ENCODE results near the gene C1QL1.

DNA sequence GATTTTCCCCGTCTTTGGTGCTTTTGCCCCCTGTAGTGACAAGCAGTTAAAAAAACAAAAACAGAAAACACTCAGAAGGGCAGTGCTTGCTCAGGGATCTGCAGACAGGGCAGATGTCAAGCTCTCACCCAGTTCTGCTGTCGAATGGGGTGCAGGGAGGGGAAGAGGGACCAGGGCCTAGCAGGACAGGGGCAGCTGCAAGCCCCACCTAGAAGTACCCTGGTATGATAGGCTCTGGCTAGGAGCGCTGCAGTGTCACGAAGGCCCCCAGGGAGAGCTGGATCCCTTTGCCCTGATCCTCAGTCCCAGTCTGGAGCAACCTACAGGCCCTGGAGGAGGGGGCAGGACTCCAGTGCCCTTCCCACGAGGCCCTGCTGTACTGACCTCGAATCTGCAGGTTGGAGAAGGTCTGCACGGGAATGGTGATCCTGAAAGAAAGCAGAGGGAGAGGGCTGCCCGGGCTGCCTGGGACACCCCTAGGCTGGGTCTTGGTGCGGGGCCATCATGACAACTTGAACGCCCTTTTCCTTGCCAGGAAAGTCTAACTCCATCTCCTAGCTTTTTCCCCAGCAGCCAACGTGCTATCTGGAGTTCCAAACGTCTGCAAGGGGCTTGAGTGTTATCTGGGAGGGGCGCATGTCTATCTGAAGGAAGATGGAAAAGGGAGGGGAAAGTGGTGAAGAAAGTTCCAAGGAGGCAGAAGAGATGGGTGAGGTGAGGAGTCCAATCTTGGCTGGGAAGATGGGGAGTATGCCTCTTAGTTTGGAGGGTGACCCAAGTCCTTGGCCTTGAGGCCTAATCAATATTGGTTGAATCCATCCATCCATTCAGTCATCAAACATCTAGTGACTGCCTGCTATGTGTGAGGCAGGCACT is 57.6 kb downstream of the C1QL1 start:
- TF ChIP-seq CTCF (IDR thresholded peaks at IDR 0.05), result no peak
- no peak for TF ChIP-seq POLR2A (IDR thresholded peaks at IDR 0.05)

Data from body of pancreas (tissue), 4 donors.